ENCODE data around the gene RTBDN. TPM values are rescaled to one million over a fixed set of nuclear protein-coding genes. Genes with fewer than 3 reads are reported as not detected.

Gene RTBDN
- total and polyA plus RNA-seq, 2 of the 8 experiments (the other 6 are each of a cell fraction or from before 2014, with no cell fraction given): 4.0 to 4.8 TPM

GRCh38 chr19:12868540-12869112 is 34.2 kb upstream of the RTBDN start:
- TF ChIP-seq TAF7 (optimal IDR thresholded peaks at IDR 0.05; ENCODE audit: borderline replicate concordance, low read depth, low read length): no peak
- no peak for TF ChIP-seq JUND (IDR thresholded peaks at IDR 0.05; ENCODE audit: low read length)
- peak; percentile 79 for TF ChIP-seq CHD2 (IDR thresholded peaks at IDR 0.05; ENCODE audit: low read length)
- no peak for TF ChIP-seq USF2 (IDR thresholded peaks at IDR 0.05; ENCODE audit: low read length)
- peak; percentile 91 for TF ChIP-seq SP1 (IDR thresholded peaks at IDR 0.05; ENCODE audit: low read depth, low read length)
- TF ChIP-seq SP2 (IDR thresholded peaks at IDR 0.05; ENCODE audit: low read length): peak; percentile 40; the same call in 1 of the 2 replicates
- TF ChIP-seq SRF (IDR thresholded peaks at IDR 0.05; ENCODE audit: low read depth, low read length): no peak
- no peak overlapping the region for H2AFZ ChIP-seq (ENCODE audit: low read length)
- WGBS, 2 experiments (ENCODE audit: extremely low coverage in 1 of 2, insufficient coverage in 1 of 2, insufficient read length in 1 of 2, insufficient replicate concordance in 2 of 2, low coverage in 1 of 2, low lambda C conversion rate in 2 of 2, missing lambda C conversion rate in 1 of 2): 92% methylated on average over 10 of the region's 10 CpGs; no CpG with 5 or more reads in 1 of the 2 experiments
- no peak overlapping the region for H3K4me3 ChIP-seq (ENCODE audit: extremely low read depth in 1 of 4, insufficient read depth in 2 of 4, low read depth in 3 of 4, low read length in 4 of 4)
- H2BK12ac ChIP-seq (ENCODE audit: low read depth, low read length): no peak overlapping the region
- no peaks in the 10 kb centered on the region for H3K79me1 ChIP-seq (ENCODE audit: low read depth, low read length)
- peaks cover 8% of the 10 kb centered on the region; the same call in 1 of the 2 replicates for H3K23me2 ChIP-seq (ENCODE audit: low read depth, low read length)
- H3K27ac ChIP-seq (ENCODE audit: low read depth, low read length): no peak overlapping the region
- no peak overlapping the region for H2BK120ac ChIP-seq (replicated peaks; ENCODE audit: low read depth, low read length)
- H2BK5ac ChIP-seq (ENCODE audit: low read depth, low read length): no peak overlapping the region
- no peak overlapping the region for H3K56ac ChIP-seq (replicated peaks; ENCODE audit: insufficient read length, low read depth, low read length)
- no peak overlapping the region for H2BK20ac ChIP-seq (ENCODE audit: low read length)
- no peak overlapping the region for H3K18ac ChIP-seq (ENCODE audit: extremely low read depth, low read length)
- no peak overlapping the region for H3K14ac ChIP-seq (ENCODE audit: insufficient read length)
- no peak overlapping the region for H3K4me2 ChIP-seq (ENCODE audit: insufficient read depth in 1 of 2, low read depth in 2 of 2, low read length in 2 of 2)
- H3K9ac ChIP-seq (replicated peaks in 1 of 4; ENCODE audit: extremely low read depth in 1 of 4, low read depth in 3 of 4, low read length in 3 of 4): no peak overlapping the region
- peaks cover 0 to 5% of the 10 kb centered on the region in 2 experiments; a peak in 1 of 4 replicates for H3K9me3 ChIP-seq (ENCODE audit: insufficient read depth in 2 of 2, low read depth in 1 of 2, low read length in 1 of 2)
- H4K91ac ChIP-seq (replicated peaks; ENCODE audit: insufficient read length, low read length): no peak overlapping the region
- H2AK5ac ChIP-seq (ENCODE audit: low read depth, low read length): no peak overlapping the region
- peaks cover 0 to 17% (median 9%) of the 10 kb centered on the region in 4 experiments; a peak in 6 of 8 replicates for H3K36me3 ChIP-seq (ENCODE audit: control insufficient read depth in 2 of 4, insufficient read depth in 4 of 4, low read length in 3 of 4)
- H2BK15ac ChIP-seq (ENCODE audit: low read length): no peak overlapping the region
- H4K5ac ChIP-seq (ENCODE audit: insufficient read length, low read depth, low read length): no peak overlapping the region
- no peaks in the 10 kb centered on the region for H3K79me2 ChIP-seq (ENCODE audit: control insufficient read depth in 1 of 2, insufficient read depth in 2 of 2, low read length in 2 of 2)
- ChIA-PET POLR2A (ENCODE audit: partially characterized antibody) (interaction anchor here (0.8 to 1.8 kb wide), 4 partner anchors 12 to 54 kb away, joined by 3 to 7 read pairs (median 4); partner anchors contain the start of genes DNASE2 and GCDH), CTCF (ENCODE audit: partially characterized antibody) (interaction anchor here (0.9 kb wide), 1 partner anchor 243 kb away, joined by 3 read pairs; no protein-coding TSS in a partner anchor)
- H3K27me3 ChIP-seq (replicated peaks in 1 of 4; ENCODE audit: control insufficient read depth in 3 of 4, extremely low read depth in 1 of 4, insufficient read depth in 3 of 4, low read length in 3 of 4): no peaks in the 10 kb centered on the region
- no peaks in the 10 kb centered on the region for H4K20me1 ChIP-seq (replicated peaks in 1 of 2; ENCODE audit: control insufficient read depth in 1 of 2, insufficient read depth in 2 of 2, low read length in 2 of 2)
- no peak overlapping the region for H3K4ac ChIP-seq (replicated peaks; ENCODE audit: insufficient read length, low read depth, low read length)
- peaks cover 3 to 17% (median 14%) of the 10 kb centered on the region in 4 experiments for H3K4me1 ChIP-seq (replicated peaks in 1 of 4; ENCODE audit: control insufficient read depth in 3 of 4, insufficient read depth in 4 of 4, low read length in 3 of 4)
- DNase-seq (ENCODE audit: low read depth in 1 of 2, low spot score in 2 of 2): peak in 1 of 2 experiments; percentile 76
- no peak for FAIRE-seq
- H3K23ac ChIP-seq (ENCODE audit: insufficient read length): no peak overlapping the region
- no peak overlapping the region for H4K8ac ChIP-seq (ENCODE audit: extremely low read depth, insufficient read depth, low read length)

Measured in H1 (cell line).